Smooth muscle cell (in vitro differentiated cells): ENCODE results near the gene SLC4A5. TPM values are rescaled to one million over a fixed set of nuclear protein-coding genes. Genes with fewer than 3 reads are reported as not detected.

Experiments
- DNase-seq: peaks from one replicate; lab custom pipeline; 2025; ENCODE audit not compliant: unreplicated experiment; lab: John Stamatoyannopoulos, UW
- H2AFZ ChIP-seq: fragments of 200-600 bp; sonication (generic); 2 replicates; pipeline ENCODE4 v1.6.0; 2016; ENCODE audit warnings: antibody characterized with exemption, low read depth, mild to moderate bottlenecking
- H3F3A ChIP-seq: fragments of 200-600 bp; sonication (generic); 2 replicates; pipeline ENCODE4 v1.6.0; 2017; ENCODE audit warnings: antibody characterized with exemption, low read depth
- H3K27ac ChIP-seq: fragments of 200-600 bp; sonication (generic); 2 replicates; pipeline ENCODE4 v1.5.1; 2016; ENCODE audit warnings: low read depth, mild to moderate bottlenecking
- H3K27me3 ChIP-seq: fragments of 200-600 bp; sonication (generic); 2 replicates; pipeline ENCODE4 v1.6.1; 2016; ENCODE audit warnings: low read depth, mild to moderate bottlenecking
- H3K36me3 ChIP-seq: fragments of 200-600 bp; sonication (generic); 2 replicates; pipeline ENCODE4 v1.5.1; 2016; ENCODE audit warnings: low read depth
- H3K4me1 ChIP-seq: fragments of 200-600 bp; sonication (generic); 2 replicates; pipeline ENCODE4 v1.5.1; 2016; ENCODE audit warnings: low read depth
- H3K4me2 ChIP-seq: fragments of 200-600 bp; sonication (generic); 2 replicates; pipeline ENCODE4 v1.6.0; 2016; ENCODE audit warnings: mild to moderate bottlenecking
- H3K4me3 ChIP-seq: fragments of 200-600 bp; sonication (generic); 2 replicates; pipeline ENCODE4 v1.5.1; 2016; ENCODE audit warnings: mild to moderate bottlenecking
- H3K79me2 ChIP-seq: fragments of 200-600 bp; sonication (generic); 2 replicates; pipeline ENCODE4 v1.6.0; 2016; ENCODE audit warnings: low read depth, mild to moderate bottlenecking
- H3K9ac ChIP-seq: fragments of 200-600 bp; sonication (generic); 2 replicates; pipeline ENCODE4 v1.6.0; 2016; ENCODE audit warnings: low read depth
- H3K9me3 ChIP-seq: fragments of 200-600 bp; sonication (generic); replicated peaks from 2 replicates; pipeline ENCODE4 v1.5.1; 2016; ENCODE audit warnings: low read depth
- H4K20me1 ChIP-seq: fragments of 200-600 bp; sonication (generic); 2 replicates; pipeline ENCODE4 v1.6.0; 2016; ENCODE audit warnings: low read depth
- CTCF ChIP-seq: fragments of 200-600 bp; sonication (generic); IDR thresholded peaks from 2 replicates; pipeline ENCODE4 v1.5.1; 2017; ENCODE audit warnings: borderline replicate concordance, mild to moderate bottlenecking, antibody characterized with exemption; ENCODE audit not compliant: insufficient read depth, poor library complexity, severe bottlenecking
- WGBS: methylation state at CpG from one replicate; pipeline ENCODE4 v1.1.7; 2016; ENCODE audit warnings: low lambda C conversion rate; 5-methylcytosine and 5-hydroxymethylcytosine counted together
- polyA plus RNA-seq: library from polyadenylated mRNA; unstranded; fragments of >200 nt; fragmentation: Nextera tagmentation; extraction: Ambion mirVana; gene quantifications from 2 replicates; pipeline ENCODE4 v1.2.1, GENCODE V29; 2016
- total RNA-seq: library from RNA; depleted of rRNA; stranded (reverse); fragments of >200 nt; gene quantifications from 2 replicates; pipeline ENCODE4 v1.2.3, GENCODE V29; 2014

The SLC4A5 gene
- total and polyA plus RNA-seq, 2 experiments from 2014 or later, result 0.46 to 0.99 TPM

GRCh38 chr2:74374509-74375205 is 31.4 kb upstream of the SLC4A5 start:
- Histone ChIP-seq H3K27ac (peak overlapping the region; percentile 12), H3K4me2 (peak overlapping the region; percentile 64), H3K4me3 (peak overlapping the region; percentile 25), H3K27me3 (no peaks in the 10 kb centered on the region), H3K4me1 (peaks cover 21% of the 10 kb centered on the region), H3K9ac (peak overlapping the region; percentile 21), H3K79me2 (peaks cover 43% of the 10 kb centered on the region), H3K36me3 (no peaks in the 10 kb centered on the region), H4K20me1 (peaks cover 51% of the 10 kb centered on the region), H2AFZ (no peak overlapping the region), H3F3A (no peaks in the 10 kb centered on the region), H3K9me3 (no peaks in the 10 kb centered on the region)
- WGBS, result 58% methylated on average over 13 of the region's 19 CpGs
- no peak for TF ChIP-seq CTCF
- DNase-seq, result peak; percentile 9

- Histone ChIP-seq H3F3A (no peaks in the 10 kb centered on the region), H3K9me3 (no peaks in the 10 kb centered on the region), H3K27ac (peak overlapping the region; percentile 12), H4K20me1 (peaks cover 44% of the 10 kb centered on the region), H3K27me3 (no peaks in the 10 kb centered on the region), H2AFZ (no peak overlapping the region), H3K4me1 (peaks cover 14% of the 10 kb centered on the region), H3K4me3 (peak overlapping the region; percentile 25), H3K79me2 (peaks cover 37% of the 10 kb centered on the region), H3K9ac (peak overlapping the region; percentile 21), H3K4me2 (peak overlapping the region; percentile 64), H3K36me3 (no peaks in the 10 kb centered on the region)
- no peak for DNase-seq
- no peak for TF ChIP-seq CTCF
- 92% methylated on average over 8 of the region's 8 CpGs for WGBS
These were observed 30.8 kb upstream of the SLC4A5 start for GRCh38 chr2:74373985-74374384.

GRCh38 chr2:74373221-74373676 is 30.0 kb upstream of the SLC4A5 start:
- H3K4me2 ChIP-seq, result no peak overlapping the region
- H3K9ac ChIP-seq, result no peak overlapping the region
- H3K79me2 ChIP-seq, result peaks cover 29% of the 10 kb centered on the region
- H3K4me1 ChIP-seq, result peaks cover 13% of the 10 kb centered on the region
- peaks cover 37% of the 10 kb centered on the region for H4K20me1 ChIP-seq
- TF ChIP-seq CTCF, result no peak
- 88% methylated on average over 5 of the region's 5 CpGs for WGBS
- H3K27ac ChIP-seq, result no peak overlapping the region
- no peak overlapping the region for H3K4me3 ChIP-seq
- H3K9me3 ChIP-seq, result no peaks in the 10 kb centered on the region
- H3K36me3 ChIP-seq, result no peaks in the 10 kb centered on the region
- DNase-seq, result no peak
- no peaks in the 10 kb centered on the region for H3K27me3 ChIP-seq
- H3F3A ChIP-seq, result no peaks in the 10 kb centered on the region
- H2AFZ ChIP-seq, result no peak overlapping the region

GRCh38 chr2:74372674-74373073 is 29.5 kb upstream of the SLC4A5 start:
- H3K27ac ChIP-seq, result no peak overlapping the region
- H3K36me3 ChIP-seq, result no peaks in the 10 kb centered on the region
- H3K27me3 ChIP-seq, result no peaks in the 10 kb centered on the region
- H3K9ac ChIP-seq, result no peak overlapping the region
- peaks cover 23% of the 10 kb centered on the region for H3K79me2 ChIP-seq
- H3K4me1 ChIP-seq, result peaks cover 13% of the 10 kb centered on the region
- DNase-seq, result no peak
- H4K20me1 ChIP-seq, result peaks cover 31% of the 10 kb centered on the region
- no peaks in the 10 kb centered on the region for H3K9me3 ChIP-seq
- no peak overlapping the region for H3K4me3 ChIP-seq
- H3K4me2 ChIP-seq, result no peak overlapping the region
- H2AFZ ChIP-seq, result no peak overlapping the region
- no peaks in the 10 kb centered on the region for H3F3A ChIP-seq
- no peak for TF ChIP-seq CTCF
- 94% methylated on average over 6 of the region's 6 CpGs for WGBS
